ENCODE data around the gene SHLD1.
"Not testable (repeated sequence)": the region's sequence is repeated elsewhere in the genome, so short reads cannot be mapped to it uniquely, and the experiment has no call there.

GRCh38 chr20:5725183-5725463 is 25.1 kb upstream of the SHLD1 start:
- not testable (repeated sequence) for TF ChIP-seq CTCF (IDR thresholded peaks at IDR 0.05; ENCODE audit: insufficient read depth, low read depth, low read length); EZH2 (IDR thresholded peaks at IDR 0.05; ENCODE audit: insufficient read depth, low read length)
